Sigmoid colon (tissue), 7 donors: Measurements from ENCODE around the gene ACACA. TPM values are rescaled to one million over a fixed set of nuclear protein-coding genes. Genes with fewer than 3 reads are reported as not detected.
A peak's percentile ranks its signal among the peaks of the same experiment; 100 is the strongest.
"Not testable (repeated sequence)": the region's sequence is repeated elsewhere in the genome, so short reads cannot be mapped to it uniquely, and the experiment has no call there.

Experiments used
- DNase-seq: peaks from one replicate; pipeline ENCODE4 v3.0.0-alpha.2; 2019
- H3K27ac ChIP-seq, 4 donors: fragments of 200-600 bp; sonication (generic); one replicate each; pipeline ENCODE4 v1.5.1; 2016 to 2019; ENCODE audit warnings: mild to moderate bottlenecking in 1 of 4
- H3K27me3 ChIP-seq, 3 donors: fragments of 200-600 bp; sonication (generic); one replicate each; pipeline ENCODE4 v1.5.1; 2019; ENCODE audit warnings: mild to moderate bottlenecking in 1 of 3
- H3K36me3 ChIP-seq, 4 donors: fragments of 200-600 bp; sonication (generic); one replicate each; pipeline ENCODE4 v1.5.1; 2016 to 2019
- H3K4me1 ChIP-seq, 4 donors: fragments of 200-600 bp; sonication (generic); one replicate each; pipeline ENCODE4 v1.5.1; 2017 to 2019
- H3K4me3 ChIP-seq, 4 donors: fragments of 200-600 bp; sonication (generic); one replicate each; pipeline ENCODE4 v1.5.1; 2017 to 2019; ENCODE audit warnings: mild to moderate bottlenecking in 2 of 4, moderate library complexity in 1 of 4
- H3K9me3 ChIP-seq, 4 donors: fragments of 200-600 bp in 3 of 4; sonication (generic) in 3 of 4; one replicate each; pipeline versions ENCODE4 v1.5.1 to v1.6.1; 2013 to 2019
- CTCF ChIP-seq, 4 experiments: fragments of 450-650 bp in 3 of 4; fragments of 200-600 bp in 1 of 4; IDR thresholded peaks; one replicate each; pipeline ENCODE4 v1.5.1; 2016 to 2019; ENCODE audit warnings: antibody characterized with exemption in 4 of 4, mild to moderate bottlenecking in 3 of 4, moderate library complexity in 2 of 4
- EP300 ChIP-seq, 4 donors: sonication (generic); formaldehyde crosslinking; IDR thresholded peaks; one replicate each; pipeline ENCODE4 v1.6.1; 2017; ENCODE audit warnings: antibody characterized with exemption in 4 of 4
- POLR2A ChIP-seq, 2 donors: fragments of 450-650 bp; IDR thresholded peaks; one replicate each; pipeline ENCODE4 v1.6.1; 2016; ENCODE audit warnings: antibody characterized with exemption in 2 of 2, mild to moderate bottlenecking in 2 of 2, moderate library complexity in 2 of 2
- POLR2AphosphoS5 ChIP-seq, 4 donors: sonication (generic); formaldehyde crosslinking; IDR thresholded peaks; one replicate each; pipeline ENCODE4 v1.6.1; 2017; ENCODE audit warnings: antibody characterized with exemption in 4 of 4
- WGBS, 2 donors: extraction: QIAGEN DNeasy Blood & Tissue Kit; methylation state at CpG; one replicate each; pipeline ENCODE4 v1.1.7; 2013; 5-methylcytosine and 5-hydroxymethylcytosine counted together
- intact Hi-C: fragments of 100-400 bp; cut with DNase I; formaldehyde crosslinking; loops from one replicate; pipeline ENCODE4 v1.15.1; 2023
- polyA plus RNA-seq, 3 donors: library from polyadenylated mRNA; stranded (reverse); fragments of 200-250 nt; gene quantifications; one replicate each; pipeline ENCODE4 v1.2.3, GENCODE V29; 2013
- total RNA-seq, 4 donors: library from RNA; depleted of rRNA; stranded (reverse); fragments of >200 nt; gene quantifications; one replicate each; pipeline ENCODE4 v1.1.0, GENCODE V29; 2016
- donor health status: healthy with polysubstance abuse.
- donor health status: Bipolar disorder and iron deficiency.
- donor health status: healthy.

Gene ACACA
- total and polyA plus RNA-seq, 7 donors, result 10.8 to 38.9 (median 27.6) TPM

GRCh38 chr17:37413875-37414519 is 7.4 kb upstream of the ACACA start:
- Histone ChIP-seq H3K9me3 (no peaks in the 10 kb centered on the region), H3K27ac (no peak overlapping the region), H3K4me3 (no peak overlapping the region), H3K4me1 (peaks cover 0 to under 1% (median 0%) of the 10 kb centered on the region in 4 donors), H3K27me3 (no peaks in the 10 kb centered on the region), H3K36me3 (peaks cover 4 to 74% (median 25%) of the 10 kb centered on the region in 4 donors)
- TF ChIP-seq POLR2AphosphoS5 (IDR thresholded peaks at IDR 0.05) (no peak), EP300 (IDR thresholded peaks at IDR 0.05) (no peak), CTCF (IDR thresholded peaks at IDR 0.05) (no peak), POLR2A (IDR thresholded peaks at IDR 0.05) (no peak)
- 94 to 96% methylated on average over 7 of the region's 7 CpGs for WGBS, 2 donors
- intact Hi-C loops, result no loop called here
- no peak for DNase-seq

DNA sequence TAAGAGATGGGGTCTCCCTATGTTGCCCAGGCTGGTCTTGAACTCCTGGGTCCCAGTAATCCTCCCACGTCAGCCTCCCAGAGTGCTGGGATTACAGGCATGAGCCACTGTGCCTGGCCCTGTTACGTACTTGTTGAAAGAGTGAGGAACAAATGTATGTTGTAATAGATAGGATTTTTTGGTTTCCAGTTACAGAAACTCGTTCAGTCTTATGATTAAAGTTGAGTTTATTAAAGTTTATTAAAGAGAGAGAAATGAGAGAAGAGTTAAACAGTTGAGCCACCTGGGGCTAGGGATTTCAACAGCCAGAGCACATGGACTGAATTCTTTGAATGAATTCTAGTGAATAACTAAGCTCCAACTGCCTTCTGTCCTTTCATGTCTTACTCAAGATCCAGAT is 3.7 kb upstream of the ACACA start:
- peaks cover 4 to 47% (median 25%) of the 10 kb centered on the region in 4 donors for H3K36me3 ChIP-seq
- intact Hi-C loops, result no loop called here
- no peak overlapping the region for H3K27ac ChIP-seq
- TF ChIP-seq POLR2A (IDR thresholded peaks at IDR 0.05) (no peak), CTCF (IDR thresholded peaks at IDR 0.05) (no peak), POLR2AphosphoS5 (IDR thresholded peaks at IDR 0.05) (no peak), EP300 (IDR thresholded peaks at IDR 0.05) (no peak)
- 93 to 95% methylated on average over 3 of the region's 3 CpGs for WGBS, 2 donors
- H3K4me1 ChIP-seq, result peaks cover 0 to 26% (median 16%) of the 10 kb centered on the region in 4 donors
- H3K9me3 ChIP-seq, result no peaks in the 10 kb centered on the region
- no peak overlapping the region for H3K4me3 ChIP-seq
- H3K27me3 ChIP-seq, result no peaks in the 10 kb centered on the region
- DNase-seq, result no peak

GRCh38 chr17:37408145-37408479 is 1.5 kb upstream of the ACACA start:
- H3K9me3 ChIP-seq, DNase-seq, H3K27me3 ChIP-seq, intact Hi-C loops: not testable (repeated sequence)
- peak overlapping the region in 1 of 4 donors; percentile 85 for H3K4me3 ChIP-seq
- peak overlapping the region in 3 of 4 donors; percentile 93 to 94 (median 94) for H3K27ac ChIP-seq
- peaks cover 0 to 34% (median 23%) of the 10 kb centered on the region in 4 donors for H3K4me1 ChIP-seq
- 94 to 95% methylated on average over 13 of the region's 13 CpGs for WGBS, 2 donors
- H3K36me3 ChIP-seq, result peaks cover 0 to 24% (median 15%) of the 10 kb centered on the region in 4 donors

DNA sequence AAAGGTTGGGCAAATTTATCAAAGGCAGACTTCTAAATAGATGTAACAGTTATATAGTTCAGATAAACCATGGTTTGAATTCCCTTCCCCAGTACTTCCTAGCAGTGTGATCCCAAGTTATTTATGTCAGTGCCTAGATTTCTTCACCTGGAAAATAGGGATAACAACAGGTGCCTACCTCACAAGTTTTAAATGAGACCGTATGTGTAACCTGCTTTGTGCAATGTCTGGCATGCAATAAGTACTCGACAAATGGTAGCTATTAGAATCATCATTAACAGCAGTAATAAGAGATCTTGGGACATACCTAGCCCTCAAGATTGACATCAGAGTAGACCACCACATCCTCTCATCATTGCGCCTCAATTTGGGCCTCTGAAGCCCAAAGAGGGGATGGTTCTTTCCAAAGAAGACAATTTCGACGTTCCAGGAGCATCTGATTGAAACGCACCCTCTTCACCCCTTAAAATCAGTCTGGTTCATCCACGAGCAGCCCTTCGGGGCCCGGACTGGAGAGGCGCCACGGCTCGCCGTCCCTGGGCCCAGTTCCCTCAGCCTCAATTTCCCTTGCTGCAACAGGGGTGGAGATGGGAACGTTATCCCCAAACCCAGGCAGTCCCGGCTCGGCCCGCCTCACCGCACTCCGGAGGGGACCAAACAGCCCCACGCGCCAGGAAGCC is 541 bp downstream of the ACACA start:
- peak overlapping the region; percentile 80 to 87 (median 84) for H3K4me3 ChIP-seq
- 0 to 1% methylated on average over 21 of the region's 21 CpGs for WGBS, 2 donors
- TF ChIP-seq EP300 (IDR thresholded peaks at IDR 0.05) (no peak), POLR2A (IDR thresholded peaks at IDR 0.05) (no peak), POLR2AphosphoS5 (IDR thresholded peaks at IDR 0.05) (no peak), CTCF (IDR thresholded peaks at IDR 0.05) (no peak)
- H3K36me3 ChIP-seq, result peaks cover 0 to 4% (median under 1%) of the 10 kb centered on the region in 4 donors
- no peak for DNase-seq
- no peaks in the 10 kb centered on the region for H3K27me3 ChIP-seq
- H3K9me3 ChIP-seq, result no peaks in the 10 kb centered on the region
- peaks cover 0 to 34% (median 23%) of the 10 kb centered on the region in 4 donors for H3K4me1 ChIP-seq
- intact Hi-C loops, result loop anchor here (2.0 kb wide), 2 partner anchors 47 to 83 kb away; partner anchors contain the start of gene DUSP14
- peak overlapping the region; percentile 92 to 94 (median 94) for H3K27ac ChIP-seq

DNA sequence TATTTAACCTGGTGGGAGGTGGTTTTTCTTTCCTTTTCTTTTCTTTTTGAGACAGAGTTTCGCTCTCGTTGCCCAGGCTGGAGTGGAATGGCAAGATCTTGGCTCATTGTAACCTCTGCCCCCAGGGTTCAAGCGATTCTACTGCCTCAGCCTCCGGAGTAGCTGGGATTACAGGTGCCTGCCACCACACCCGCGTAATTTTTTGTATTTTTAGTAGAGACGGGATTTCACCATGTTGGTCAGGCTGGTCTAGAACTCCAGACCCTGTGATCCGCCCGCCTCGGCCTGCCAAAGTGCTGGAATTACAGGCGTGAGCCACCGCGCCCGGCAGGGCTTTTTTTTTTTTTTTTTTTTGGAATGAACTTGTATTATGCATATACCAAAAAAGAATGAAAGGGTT is 1.1 kb downstream of the ACACA start:
- WGBS, 2 donors, result 23 to 59% methylated on average over 14 of the region's 14 CpGs
- H3K36me3 ChIP-seq, H3K9me3 ChIP-seq, H3K27me3 ChIP-seq, DNase-seq, intact Hi-C loops: not testable (repeated sequence)
- H3K27ac ChIP-seq, result peak overlapping the region; percentile 92 to 94 (median 94)
- peaks cover 0 to 34% (median 23%) of the 10 kb centered on the region in 4 donors for H3K4me1 ChIP-seq
- H3K4me3 ChIP-seq, result peak overlapping the region in 3 of 4 donors; percentile 83 to 87 (median 85)
